GM18861 (cell line): ENCODE data around the gene SYNGR4.
"Not testable (repeated sequence)": the region's sequence is repeated elsewhere in the genome, so short reads cannot be mapped to it uniquely, and the experiment has no call there.

Source experiments
- ATAC-seq: cut with Tn5 transposase; IDR thresholded peaks from one replicate; pipeline ENCODE4 v1.9.1; 2021; ENCODE audit not compliant: unreplicated experiment

The SYNGR4 gene, protein sequence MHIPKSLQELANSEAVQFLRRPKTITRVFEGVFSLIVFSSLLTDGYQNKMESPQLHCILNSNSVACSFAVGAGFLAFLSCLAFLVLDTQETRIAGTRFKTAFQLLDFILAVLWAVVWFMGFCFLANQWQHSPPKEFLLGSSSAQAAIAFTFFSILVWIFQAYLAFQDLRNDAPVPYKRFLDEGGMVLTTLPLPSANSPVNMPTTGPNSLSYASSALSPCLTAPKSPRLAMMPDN

DNA sequence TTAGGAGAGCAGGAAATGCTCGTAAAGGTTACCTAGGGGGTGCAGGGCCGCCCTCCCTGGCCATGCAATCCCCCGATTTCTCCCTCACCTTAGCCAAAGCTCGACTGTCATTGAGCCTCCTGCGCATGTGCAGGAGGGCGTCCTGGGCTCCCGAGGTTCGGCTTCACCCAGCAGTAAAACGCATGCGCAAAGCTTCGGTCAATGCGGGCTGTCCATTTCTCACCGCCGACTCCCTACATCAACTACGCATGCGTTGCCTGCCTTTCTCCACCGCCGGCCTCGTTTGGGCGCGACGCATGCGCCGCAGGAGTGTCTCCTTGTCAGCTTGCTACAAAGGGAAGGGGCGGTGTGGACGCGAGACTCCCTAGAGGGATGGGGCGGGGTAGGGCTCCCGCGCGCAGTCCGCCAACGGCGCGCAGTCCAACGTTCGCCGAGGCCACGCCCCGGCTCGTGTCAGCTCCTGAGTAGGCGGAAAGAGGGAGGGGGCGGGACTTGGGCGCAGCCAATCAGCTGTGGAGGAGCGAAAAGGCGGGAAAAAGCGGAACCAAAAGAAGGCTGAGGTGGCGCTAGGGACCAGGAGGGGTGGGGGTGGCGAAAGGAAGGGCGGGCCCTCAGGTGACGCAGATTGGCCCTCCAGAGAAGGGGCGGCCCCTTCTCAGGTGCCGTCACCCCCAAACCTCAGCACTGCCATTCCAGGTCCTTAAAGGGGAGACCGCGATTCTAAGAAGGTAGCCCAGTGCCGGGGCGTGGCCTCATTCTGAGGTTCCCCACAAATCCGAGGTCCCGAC, at the start of gene SYNGR4, which contains the start of gene TMEM143:
TSS of gene SYNGR4 (plus strand) at position 558 of the 788 bp plus-strand sequence. CDS start 1,476 bp downstream, outside the sequence.
TSS of gene TMEM143 (minus strand) at position 131 of the 788 bp plus-strand sequence. CDS start at position 111, 20 bp downstream.
- ATAC-seq = peak; percentile 70

DNA sequence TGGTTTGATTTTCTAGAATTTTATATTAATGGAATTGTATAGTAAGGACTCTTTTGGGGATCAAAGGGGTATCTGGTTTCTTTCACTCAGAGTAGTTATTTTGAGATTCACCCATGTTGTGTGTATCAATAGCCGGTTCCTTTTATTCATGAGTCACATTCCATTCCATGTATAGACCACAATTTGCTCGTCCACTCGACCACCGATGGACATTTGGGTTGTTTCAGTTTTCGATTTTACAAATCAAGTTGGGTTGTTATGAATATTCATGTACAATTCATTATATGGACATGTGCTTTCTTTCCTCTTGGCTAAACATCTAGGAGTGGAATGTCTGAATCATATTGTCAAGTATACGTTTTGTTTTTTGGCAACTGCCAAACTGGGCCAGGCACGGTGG, 48.5 kb upstream of the SYNGR4 start:
- ATAC-seq = no peak

DNA sequence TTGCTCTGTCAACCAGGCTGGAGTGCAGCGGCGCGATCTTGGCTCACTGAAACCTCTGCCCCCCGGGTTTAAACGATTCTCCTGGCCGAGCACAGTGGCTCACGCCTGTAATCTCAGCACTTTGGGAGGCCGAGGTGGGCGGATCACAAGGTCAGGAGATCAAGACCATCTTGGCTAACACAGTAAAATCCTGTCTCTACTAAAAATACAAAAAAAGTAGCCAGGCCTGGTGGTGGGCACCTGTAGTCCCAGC, 46.5 kb upstream of the SYNGR4 start:
- ATAC-seq = not testable (repeated sequence)

DNA sequence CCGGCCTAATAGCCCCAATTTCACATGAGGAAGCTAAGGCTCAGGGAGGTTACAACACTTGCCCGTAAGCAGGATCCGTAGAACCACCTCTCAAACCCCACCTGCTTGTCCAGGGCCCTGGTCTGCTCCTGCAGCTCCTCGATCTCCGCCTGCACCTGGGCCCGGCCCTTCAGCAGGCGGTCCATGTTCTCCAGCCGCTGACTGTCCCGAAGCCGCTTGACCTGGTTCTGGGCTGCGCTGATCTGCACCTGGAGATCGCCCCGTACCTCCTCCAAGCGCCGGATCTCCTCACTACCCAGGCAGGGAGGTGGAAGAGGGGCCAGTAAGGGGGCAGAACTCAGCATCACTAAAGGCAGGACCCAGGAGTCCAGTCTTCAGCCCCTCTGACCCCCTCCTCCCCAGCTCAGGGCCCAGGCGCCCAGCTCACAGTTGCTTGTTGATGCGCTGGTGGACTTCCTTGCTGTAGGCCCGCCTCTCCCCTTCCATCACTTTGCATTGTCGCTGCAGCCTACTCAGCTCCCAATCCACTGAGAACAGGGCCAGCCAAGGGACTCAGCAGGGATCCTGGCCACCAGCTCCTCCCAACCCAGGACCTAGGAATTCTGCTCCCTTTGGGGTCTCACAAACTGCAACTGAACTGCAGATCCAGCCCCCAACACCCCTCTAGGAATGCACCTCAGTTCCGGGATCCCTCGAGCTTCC, 45.7 kb upstream of the SYNGR4 start:
- no peak for ATAC-seq

DNA sequence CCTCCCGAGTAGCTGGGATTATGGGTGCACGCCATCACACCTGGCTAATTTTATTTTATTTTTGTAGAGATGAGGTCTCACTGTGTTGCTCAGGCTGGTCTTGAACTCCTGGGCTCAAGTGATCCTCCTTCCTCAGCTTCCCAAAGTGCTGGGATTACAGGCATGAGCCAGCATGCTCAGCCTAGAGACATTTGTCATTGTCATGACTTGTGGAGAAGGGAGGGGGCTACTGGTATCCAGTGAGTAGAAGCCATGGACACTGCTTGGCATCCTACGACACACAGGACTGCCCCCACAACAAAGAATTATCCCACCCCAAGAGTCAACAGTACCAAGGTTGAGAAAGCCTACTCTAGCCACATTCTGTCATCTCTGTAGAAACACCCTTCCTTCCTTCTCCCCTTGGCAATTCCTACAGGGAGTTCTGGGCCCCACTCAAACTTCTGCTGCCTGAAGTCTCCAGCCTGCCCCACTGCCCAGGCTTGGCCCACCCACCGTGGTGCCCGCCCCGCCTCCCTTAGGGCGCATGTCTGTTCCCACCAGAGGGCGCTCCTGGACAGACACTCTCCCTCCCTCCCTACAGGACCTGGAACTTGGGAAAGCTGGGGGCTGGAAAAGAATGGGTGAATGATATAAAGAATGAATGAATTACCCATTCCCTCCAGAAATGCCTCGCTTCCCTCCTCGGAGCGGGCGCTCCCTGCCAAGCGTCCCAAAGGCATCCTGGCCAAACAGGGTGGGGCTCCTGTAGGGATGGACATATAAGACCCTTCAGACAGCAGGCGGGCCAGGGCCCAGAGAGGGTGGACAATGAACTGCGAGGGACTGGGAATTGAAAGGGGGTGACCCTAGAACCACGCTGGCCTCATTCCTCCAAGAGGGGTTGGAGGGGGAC, 44.3 kb upstream of the SYNGR4 start:
- no peak for ATAC-seq

DNA sequence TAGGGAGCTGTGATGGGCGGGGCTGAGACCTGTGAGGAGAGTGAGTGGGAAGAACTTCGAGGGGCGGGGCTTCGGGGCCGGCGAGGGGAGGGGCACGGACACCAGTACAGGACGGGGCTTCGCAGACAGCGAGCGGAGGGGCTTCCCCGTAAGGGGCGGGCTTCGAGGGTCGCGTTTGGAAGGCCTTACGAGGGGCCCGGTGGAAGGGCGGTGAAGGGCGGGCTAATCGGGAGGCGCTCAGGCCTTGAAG, 42.9 kb upstream of the SYNGR4 start:
- ATAC-seq = peak; percentile 31

DNA sequence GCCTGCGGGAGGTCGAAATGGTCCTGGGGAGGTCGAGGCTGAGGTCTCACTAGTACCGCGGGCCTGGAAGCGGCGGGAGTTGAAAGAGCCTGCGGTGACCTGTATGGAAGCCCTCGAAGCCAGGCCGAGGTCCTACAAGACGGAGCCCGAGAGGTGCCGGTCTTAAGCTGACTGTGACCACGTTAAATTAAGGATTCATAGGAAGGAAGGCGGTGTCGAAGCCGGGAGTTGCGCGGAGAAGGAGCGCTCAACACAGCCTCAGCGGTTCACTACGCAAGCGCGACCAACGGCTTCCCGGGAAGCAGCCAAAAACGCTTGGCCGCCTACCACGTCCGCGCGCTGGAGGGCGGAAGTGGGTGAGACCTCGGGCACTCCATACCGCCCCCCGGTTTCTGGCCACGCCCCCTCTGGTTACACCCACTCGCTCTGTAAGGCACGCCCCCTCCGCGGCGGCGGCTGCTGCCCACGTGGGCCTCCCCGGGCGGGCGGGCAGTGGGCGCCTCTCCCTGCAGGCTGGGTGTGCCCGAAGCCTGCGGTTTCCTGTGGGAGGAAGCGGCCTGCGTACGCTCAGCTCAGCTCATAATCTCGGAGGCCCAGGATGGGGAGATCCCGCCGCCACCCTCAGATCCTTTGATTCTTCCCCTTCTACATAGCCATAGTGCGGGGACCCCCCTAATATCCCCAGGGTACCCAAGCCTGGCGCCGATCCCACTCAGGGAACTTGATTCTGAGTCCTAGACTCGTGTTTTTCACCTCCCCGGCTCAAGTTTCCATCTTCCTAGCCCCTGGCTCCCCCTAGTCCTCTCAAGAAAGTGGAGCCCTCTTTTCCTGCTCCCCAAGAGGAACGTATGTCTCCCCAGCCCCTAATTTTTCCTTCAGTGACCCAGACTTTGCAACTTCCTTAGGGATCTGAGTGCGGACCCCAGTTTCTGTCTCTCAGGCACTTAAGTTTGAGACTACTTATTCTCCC, 42.3 kb upstream of the SYNGR4 start:
- peak; percentile 52 for ATAC-seq

DNA sequence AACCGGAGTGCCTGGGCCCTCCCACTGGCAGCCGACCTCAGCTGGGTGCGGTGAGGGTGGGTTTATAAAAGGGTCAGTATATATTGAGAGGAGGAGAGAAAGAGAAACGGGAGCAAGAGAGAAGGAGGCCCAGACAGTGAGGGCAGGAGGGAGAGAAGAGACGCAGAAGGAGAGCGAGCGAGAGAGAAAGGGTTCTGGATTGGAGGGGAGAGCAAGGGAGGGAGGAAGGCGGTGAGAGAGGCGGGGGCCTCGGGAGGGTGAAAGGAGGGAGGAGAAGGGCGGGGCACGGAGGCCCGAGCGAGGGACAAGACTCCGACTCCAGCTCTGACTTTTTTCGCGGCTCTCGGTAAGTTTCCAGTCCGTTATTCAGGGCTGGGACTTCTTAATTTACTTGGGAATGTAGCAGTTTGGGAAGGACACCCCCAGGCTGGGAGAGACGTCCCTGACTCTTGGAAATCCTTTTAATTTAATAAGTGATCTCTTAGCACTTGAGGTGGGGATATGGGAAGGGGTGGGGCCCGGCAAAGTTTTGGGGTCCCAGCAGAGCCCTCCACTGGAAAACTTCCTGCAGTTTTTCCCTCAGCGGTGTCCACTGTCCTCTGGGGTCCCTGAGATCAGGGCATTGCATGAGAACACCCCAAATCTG, 38.8 kb upstream of the SYNGR4 start, which contains the start of gene EMP3:
TSS of gene EMP3 (plus strand) at position 288 of the 646 bp plus-strand sequence. CDS start 1,293 bp downstream, outside the sequence.
- no peak for ATAC-seq

DNA sequence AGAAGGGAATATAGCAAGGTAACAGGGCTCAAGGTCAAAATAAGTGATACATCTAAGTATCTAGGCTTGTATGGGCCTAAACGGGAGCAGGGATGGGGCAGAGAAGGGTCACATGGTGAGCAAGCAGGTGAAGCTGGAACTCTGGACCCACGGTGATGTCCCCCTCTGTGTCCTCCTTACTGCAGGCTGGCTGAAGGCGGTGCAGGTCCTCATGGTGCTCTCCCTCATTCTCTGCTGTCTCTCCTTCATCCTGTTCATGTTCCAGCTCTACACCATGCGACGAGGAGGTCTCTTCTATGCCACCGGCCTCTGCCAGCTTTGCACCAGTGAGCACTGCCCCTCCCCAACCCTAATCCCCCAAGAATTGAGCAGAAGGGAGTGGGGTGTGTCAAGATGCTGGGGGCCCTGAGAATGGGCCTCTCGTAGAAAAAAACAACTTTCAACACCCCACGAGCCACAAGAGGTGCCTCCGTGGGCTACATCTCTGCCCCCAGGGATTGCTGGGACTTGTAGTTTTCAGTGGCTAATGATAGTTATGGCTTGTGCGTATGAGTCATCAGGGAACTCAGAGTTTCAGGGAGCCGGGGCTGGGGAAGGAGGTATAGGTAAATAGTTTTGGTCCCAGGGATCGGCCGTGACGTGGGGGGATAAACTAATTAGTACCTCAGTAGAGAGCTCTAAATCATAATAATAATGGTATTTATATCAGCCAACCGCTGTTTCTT, 34.8 kb upstream of the SYNGR4 start:
- no peak for ATAC-seq

DNA sequence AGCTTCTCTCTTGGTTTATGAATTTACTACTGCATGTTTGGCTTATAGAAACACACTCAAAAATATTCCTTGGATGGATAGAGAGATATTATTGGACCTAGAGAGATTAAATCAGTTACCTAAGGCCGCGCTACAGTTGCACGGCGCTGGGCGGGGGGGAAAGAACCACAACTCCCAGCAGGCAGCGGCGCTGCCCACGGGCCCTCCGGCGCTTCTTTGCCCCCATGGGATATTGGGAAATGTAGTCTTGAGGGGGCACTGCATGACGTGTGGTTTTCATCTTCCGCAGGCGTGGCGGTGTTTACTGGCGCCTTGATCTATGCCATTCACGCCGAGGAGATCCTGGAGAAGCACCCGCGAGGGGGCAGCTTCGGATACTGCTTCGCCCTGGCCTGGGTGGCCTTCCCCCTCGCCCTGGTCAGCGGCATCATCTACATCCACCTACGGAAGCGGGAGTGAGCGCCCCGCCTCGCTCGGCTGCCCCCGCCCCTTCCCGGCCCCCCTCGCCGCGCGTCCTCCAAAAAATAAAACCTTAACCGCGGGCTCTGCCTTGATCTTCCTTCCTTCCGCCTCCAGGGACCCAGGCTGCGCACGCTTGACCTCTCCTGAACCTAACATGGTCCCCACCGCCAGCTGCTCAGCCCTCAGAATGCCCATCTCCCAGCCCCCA, 34.0 kb upstream of the SYNGR4 start:
- ATAC-seq = no peak

DNA sequence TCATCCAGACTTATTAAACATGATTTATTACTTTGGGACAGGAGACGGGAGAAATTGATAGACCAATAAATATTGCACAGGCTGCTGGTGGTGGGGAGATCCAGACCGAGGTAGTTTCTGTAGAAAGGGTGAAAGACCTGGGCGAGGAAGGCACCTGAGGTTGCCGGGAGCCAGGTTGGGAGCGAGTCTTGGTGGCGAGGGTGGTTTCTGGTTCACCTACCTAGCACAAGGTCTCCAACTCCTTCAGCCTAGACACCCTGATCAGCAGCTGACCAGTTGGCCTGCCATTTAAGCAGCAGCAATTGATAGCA, 31.9 kb upstream of the SYNGR4 start:
- no peak for ATAC-seq

DNA sequence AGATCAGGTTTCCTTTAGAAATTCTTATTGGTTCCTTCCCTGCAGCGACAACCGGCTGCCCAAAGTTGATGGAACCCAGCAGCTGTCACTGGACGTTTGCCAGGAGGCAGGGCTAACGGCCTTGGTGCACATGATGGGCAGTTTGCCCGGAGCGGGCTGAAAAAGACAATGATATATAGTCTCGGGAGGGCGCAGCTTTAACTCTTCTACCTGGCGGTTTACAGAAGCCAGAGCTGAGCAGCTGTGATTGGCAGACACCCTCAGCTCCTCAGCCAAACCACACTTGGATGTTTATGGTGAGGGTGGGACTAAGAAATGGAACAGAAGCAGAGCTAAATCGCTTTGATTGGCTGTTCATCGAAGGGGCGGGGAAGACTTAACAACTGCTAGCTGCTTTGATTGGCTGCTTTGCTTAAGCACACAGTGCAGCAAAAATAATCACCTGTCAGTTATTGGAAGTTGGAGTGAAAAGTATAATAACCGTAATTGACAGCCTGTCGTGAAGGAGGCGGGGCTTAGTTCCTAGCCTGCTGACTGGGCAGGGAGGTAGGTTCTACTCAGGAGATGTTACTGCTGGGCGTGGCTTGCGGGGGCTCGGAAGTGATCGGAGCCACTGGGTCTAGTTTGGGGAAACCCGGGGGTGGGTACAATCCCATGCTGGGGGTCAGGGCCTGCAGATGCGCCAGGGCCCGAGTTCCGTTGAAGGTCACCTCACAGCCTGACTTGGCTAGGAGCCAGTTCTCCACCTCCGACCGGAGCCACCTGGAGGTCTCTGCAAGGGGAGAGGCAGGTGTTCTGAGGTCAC, 31.3 kb upstream of the SYNGR4 start:
- peak; percentile 60 for ATAC-seq

DNA sequence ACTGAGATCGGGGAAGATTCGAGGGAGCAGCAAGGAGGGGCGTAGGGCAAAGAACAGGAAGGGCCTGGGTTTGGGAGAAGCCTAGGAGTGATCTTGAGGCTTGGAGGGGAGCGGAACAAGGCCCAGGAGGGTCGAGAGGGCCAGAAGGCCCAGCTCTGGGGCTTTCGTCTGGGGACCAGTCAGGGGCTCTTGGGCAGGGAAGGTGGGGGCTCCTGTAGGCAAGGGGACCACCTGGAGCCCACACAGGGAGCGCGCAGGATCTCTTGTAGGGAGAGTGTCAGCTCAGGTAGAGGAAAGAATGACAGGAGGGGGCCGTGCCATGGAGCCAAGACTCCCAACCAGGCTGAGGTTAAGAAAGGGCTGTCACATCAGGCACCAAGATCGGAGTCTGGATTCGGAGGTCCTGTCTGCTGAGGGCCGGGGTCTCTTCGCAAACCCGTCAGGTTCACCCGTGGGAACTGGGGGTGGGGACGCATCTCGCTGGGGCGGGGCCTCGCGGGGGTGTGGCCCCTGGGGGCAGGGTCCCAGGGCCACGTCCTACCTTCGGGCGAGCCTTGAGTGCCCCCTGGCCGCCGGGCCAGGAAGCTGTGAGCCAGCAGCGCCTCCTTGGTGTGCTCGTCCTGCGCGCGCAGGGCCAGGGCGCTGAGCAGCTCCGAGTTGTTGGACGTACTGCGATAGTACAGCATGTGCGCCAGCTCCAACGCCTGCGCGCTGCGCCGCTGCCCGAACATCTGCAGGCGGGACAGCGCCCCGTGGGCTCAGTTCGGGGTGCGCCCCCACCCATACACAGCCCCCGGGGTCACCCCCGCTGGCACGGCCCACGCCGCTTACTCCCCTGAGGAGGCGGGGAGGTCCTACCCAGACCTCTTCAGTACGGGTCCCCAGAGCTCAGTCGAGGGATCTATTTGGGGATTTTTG, 30.4 kb upstream of the SYNGR4 start:
- peak; percentile 41 for ATAC-seq

DNA sequence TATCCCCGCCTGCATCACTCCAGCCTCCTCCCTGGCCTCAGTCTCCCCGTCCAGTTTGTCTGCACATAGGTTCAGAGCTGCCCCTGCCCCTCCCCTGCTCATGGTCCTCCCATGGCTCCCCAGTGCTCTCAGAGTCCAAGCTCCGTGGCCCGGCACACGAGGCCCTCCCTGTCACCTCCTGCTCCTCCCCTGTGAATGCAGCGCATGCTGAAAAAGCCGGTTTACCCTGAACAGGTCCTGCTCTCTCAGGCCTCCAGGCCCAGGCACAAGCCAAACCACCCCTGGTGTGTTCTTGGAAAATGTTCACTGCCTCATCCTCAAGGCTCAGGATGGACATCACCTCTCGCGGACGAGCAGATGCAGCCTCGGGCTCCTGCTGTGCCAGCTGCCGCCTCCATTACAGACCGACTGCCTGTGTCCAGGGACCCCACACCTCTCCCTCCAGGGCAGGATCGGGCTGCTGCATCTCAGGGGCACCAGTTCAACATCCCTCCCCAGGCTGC, 25.9 kb upstream of the SYNGR4 start:
- no peak for ATAC-seq

DNA sequence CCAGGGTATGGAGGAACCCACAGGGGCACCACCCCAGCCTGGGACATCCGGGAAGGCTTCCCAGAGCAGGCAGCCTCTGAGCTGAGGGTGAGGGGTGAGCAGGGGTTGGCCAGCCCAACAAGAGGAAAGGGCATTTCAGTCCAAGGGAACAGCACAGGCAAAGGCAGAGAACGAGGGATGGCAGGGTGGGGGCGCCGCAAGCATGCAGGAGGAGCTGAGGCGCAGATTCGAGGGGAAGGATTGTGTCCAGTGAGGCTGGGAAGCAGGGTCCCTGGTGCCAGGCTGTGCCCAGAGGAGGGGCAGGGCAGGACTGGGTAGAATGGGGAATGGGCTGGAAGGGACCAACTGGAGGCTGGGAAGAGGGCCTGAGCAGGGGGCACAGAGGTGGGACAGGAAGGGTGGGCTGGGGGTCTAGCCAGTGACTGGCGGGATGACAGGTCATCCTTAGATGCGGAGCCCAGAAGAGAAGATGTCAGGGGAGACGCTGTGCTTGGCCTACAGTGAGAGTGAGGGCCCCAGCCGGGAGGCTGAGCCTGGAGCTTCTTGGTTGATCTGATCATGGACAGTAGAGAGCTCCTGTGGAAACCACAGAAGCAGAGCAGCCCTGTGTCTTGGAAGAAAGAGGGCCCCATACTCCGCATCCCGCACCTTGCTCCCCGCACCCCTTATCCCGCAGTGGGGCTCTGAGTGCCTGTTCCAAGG, 25.2 kb upstream of the SYNGR4 start:
- no peak for ATAC-seq

DNA sequence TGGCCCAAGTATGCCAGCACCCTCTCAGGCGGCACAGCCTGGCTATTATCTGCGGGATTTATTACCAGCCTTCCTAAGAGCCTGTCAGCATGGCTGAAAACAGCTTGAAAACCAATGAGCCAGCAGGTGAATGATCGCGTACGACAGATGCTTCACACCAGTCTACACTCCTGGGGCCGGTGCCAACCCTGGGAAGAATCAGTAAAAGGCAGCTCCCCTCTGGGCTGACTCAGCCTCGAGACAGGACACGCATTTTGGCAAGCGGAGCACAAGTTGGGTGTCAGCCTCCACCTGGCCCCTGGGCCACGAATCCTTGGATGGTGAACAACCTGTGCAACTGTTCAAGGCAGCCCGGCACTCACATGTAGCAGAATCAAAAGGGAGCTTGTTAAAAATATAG, 23.2 kb upstream of the SYNGR4 start:
- no peak for ATAC-seq
